GM15510 (cell line): ENCODE measurements around the gene BRME1.
A peak's percentile ranks its signal among the peaks of the same experiment; 100 is the strongest.

ENCODE experiments used
- POLR2A ChIP-seq: IDR thresholded peaks from 3 replicates; pipeline ENCODE4 v1.6.1; 2011; ENCODE audit warnings: borderline replicate concordance; ENCODE audit not compliant: insufficient read length; ENCODE audit errors: extremely low read depth

Gene BRME1

DNA sequence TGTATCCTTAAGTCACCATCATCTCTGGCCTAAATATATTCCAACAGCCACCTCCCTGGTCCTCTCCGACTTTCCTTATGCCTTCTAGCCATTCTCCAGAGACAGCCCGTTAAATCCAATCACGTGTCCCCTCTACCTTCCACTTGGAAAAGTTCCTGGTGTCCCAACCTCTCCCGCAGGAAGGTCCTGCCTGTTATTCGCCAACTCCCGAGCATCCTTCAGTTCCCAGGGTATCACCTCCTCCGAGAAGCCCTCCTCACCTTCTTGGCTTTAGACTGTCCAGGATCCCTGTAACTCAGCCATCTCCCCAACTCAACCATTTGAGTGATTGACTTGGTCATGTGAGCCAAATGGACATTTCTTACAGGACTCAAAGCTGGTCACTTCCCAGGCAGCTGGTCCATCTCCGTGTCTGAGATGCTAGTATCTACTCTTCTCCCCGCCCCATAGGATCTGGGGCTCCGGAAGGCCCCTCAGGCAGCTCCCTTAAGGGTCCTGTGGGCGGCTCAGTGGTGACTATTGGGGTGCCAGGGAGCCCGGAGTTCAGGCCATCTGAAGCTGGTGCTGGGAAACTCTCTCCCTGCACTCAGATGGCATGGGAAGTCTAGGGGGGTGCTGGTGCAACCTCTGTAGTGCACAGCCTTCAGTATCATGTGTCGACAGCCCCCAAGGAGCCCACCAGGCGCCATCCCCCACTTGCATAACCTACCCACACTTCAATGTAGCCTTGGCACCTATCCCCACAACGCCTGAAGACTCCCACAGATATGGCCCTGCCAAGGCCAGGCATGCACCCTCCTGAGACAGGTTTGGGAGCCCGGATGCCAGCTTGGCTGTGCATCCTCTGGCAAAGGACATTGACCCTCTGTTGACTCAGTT is 56.9 kb downstream of the BRME1 start:
- TF ChIP-seq POLR2A = no peak

DNA sequence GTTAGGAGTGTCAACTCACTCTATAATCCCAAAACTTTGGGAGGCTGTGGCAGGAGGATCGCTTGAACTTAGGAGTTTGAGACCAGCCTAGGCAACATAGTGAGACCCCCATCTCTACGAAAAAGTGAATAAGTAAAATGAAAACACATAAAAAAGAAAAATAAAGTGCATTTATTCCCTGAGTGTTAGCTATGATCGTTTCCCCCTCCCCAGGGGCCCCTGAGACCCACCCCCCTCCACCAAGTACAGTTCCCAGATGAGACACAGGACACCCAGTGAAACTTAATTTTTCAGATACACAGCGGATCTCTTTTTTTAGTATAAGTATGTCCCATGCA is 57.6 kb downstream of the BRME1 start:
- no peak for TF ChIP-seq POLR2A

DNA sequence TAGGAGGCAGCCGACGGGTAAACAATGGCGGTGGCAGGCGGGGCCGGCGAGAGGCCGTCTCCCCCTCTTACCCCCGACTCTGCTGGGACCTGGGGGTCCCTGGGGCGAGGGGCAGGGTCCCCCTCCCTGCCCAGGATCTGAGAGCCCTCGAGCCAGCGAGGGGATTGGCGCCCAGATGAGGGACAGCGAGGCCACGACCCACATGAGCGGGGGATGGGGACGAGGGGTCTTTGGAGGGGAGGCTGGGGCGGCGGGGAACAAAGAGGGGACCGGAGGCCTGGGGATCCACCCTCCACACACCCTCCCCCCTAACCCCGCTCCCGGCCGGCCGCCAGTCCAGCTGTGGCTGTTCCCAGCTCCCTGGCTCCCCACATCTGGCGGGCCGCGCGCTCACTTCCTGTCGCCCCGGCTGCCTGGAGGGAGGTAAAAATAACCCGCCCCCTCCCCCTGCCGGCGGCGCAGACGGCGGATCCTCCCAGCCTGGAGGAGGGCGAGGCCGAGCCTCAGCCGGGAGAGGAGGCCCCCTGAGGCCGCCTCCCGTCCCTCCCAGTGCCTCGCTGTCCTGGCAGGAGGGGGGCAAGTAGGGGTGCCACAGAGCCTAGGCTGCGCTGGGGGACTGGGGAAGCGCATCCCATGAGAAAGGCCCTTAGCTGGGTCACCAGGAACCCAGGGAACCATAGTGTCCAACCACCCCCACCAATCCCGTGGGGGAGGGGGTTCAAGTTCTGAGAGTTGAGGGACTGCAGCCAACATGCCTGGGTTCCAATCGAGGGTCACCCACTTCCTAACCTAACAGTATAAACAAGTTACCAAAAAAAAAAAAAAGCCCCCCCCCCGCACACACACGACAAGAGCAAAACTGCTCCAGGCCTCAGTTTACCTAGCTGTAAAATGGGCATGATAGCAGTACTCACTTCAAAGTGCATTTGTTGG is 58.2 kb downstream of the BRME1 start:
- peak; percentile 47 for TF ChIP-seq POLR2A

DNA sequence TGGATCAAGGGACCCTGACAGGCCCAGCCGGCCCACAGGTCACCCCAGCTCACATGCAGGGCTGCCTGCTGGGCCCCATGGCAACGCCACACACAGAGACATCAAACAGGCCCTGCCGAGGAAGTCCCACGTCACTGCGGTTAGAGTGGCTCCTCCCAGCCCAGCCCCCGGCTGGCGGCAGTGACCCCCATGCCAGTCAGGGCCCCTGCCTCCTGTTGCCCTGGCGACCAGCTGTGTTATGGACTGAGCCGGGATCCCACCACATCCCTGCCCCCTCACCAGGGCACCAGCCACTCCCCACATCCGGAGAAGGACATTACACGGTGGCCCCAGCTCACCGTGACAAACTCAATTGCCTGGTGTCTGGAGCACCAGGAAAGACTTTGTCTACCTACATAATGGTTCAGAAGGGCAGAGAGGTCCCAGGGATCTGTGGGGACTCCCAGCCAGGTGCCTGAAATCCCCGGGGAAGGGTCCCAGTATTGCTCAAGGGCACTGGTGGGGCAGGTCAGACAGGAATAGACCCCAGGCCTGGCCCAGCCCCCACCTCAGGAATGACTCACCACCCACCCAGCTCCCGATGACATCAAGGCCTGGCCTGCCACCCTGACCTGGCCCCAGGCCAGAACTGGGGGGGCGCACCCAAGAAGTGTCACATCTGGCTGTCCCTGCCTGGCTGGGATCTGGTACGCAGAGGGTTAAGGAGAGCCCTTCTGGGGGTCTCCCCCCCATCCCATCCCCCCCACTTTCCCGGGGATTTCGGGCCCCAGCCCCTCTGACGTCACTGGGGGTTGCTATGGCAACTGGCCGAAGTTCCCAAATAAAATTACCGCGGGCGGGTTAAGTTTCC is 59.1 kb downstream of the BRME1 start:
- TF ChIP-seq POLR2A = peak; percentile 52

DNA sequence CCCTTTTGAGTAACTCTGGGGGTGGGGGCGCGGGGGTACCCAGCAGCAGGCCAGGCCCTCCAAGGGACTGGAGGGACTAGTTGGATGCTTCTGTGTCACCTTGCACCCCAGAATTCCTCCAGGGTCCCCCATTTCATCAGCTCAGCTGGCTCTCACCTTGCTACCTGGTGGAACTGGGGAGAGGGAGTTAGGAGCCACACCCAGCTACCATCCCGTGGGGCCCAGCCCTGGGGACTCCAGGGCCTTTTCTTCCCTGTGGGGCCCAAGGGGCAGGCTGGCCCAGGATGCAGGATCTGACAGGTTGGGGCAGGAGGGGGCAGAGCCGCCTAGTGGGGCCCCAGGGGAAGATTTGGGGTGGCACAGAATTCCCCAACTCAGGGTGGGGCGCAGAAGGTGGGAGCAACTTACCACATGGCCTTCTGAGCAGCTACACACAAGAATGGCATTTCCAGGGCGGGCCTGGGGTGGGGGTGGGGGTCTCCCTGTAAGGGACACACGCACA is 61.7 kb downstream of the BRME1 start:
- no peak for TF ChIP-seq POLR2A

DNA sequence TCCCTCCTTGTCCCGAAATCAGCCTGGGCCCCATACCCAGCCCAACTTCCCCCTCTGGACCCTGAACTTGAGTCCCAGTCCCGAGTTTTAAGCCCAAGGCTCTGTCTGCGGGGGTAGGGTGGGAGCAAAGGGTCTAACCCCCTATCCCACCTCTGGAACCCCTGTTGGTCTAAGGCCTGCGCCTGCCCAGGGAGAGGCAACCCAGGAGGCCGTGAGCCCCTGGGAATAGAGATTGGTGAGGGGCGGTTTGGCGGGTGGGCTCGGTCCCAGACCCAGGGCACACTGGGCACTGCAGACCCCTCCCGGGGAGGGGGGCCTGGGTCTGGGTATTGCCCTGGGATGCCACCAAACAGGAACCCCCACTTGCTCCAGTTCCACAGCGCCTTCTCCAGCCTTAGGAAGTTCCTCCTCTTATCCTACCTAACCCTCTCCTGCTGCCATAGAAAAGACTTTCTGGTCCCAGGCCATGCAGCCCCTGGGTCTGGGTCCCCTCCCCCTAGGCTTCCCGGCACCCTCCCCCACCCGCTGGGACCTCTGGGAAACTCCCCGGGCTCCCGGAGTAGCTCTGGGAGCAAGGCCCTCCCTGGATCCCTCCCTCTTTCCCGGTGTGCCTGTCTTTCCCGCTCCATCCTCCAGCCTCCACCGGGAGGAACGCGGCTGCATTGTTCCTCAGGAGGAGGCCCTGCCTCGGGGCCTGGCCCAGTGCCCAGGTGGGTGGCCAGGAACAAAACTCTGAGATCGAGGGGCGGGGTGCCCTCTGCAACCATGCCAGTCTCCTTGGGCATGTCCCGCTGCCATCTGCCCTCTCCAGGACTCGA is 62.6 kb downstream of the BRME1 start:
- no peak for TF ChIP-seq POLR2A

DNA sequence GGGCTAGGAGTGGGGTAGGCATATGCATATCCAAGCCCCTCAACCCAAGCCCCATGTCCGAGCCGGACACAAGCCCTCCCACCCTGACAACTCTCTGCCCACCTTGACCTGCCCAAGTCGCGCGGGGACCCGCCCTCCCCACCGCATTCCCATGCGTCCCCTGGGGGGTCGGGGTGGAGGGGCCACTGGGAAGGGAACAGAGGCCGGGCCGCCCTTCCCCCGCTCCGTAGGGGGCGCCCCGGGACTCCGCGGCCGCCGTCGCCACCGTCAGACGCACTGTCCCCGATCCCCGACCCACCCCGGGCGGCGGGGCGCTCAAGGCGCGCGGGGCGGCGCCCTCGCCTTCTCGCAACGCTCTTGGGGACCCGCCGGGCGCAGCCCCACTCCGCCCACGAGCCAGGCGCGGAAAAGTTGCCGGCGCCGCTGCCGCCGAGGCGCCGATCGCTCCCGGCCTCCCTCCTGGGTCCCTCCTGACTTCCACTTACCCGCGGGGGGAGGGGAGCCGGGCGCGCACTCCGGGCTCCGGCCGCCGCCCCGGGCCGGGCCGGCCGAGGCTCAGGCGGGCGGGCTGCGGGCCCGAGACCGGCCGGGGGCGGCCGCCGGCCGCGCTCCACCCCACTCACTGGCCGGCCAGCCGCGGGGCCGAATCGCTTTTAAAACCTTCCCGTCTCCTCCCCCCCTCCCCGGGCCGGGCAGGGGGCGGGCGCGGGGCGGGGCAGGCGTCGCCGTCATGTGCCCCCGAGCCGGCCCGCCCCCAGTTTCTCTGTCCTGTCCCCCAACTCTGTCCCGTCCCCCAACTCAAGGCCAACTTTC is 63.4 kb downstream of the BRME1 start:
- TF ChIP-seq POLR2A = peak; percentile 97

DNA sequence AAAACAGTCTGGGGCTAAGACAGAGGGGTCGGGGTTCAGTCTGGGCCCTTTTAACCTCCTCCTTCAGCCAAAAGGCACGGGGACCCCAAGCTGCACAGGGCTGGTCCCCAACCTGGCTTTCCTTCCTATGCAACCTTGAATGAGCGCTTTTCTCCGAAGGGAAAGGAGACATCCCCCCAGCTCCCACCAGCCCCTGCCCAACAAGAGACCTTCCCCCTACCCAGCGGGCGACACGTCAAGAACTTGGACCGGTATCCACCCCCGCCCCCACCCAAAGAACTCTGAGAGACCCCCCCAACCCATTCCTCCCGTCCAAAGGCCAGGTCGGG is 64.0 kb downstream of the BRME1 start:
- no peak for TF ChIP-seq POLR2A

DNA sequence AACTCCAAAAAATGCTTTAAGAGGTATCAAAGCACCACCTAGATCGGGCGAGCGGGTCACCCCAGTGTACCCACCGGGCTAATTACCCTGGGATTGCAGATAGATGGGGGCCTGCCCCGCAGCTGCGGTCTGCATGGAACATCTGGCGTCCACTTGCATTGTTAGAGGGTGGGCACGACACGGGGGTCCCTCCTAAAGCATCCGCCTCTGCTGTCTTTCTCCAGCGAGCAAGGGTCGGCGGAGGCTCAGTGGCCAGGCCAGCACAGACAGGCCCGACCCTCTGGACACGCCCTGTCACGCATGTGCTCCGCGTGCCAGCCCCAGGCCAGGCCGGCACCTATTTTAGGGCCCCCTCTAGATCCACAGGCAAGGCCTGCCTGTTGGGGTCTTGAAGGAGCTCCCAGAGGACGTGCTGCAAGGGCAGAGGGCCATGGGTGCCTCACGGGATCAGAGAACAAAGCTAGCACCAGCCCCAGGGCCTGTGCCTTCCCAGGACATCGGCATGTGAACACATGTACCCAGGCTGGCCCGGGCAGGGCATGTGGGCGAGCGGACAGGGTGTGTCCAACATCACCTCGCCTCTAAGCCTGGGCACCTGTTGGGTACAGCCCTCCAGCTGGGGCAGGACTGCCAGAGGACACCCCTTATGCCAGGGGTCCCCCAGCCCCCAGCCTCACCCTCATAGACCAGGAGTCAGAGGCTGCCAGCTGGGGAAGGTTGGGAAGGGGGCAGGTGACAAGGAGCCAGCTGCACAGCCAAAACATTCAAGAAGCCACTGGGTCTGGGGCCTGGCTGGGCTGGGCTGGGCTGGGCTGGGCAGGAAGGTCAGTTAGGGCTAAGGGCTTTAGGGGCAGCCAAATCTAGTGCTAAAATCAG is 64.6 kb downstream of the BRME1 start:
- TF ChIP-seq POLR2A = no peak

DNA sequence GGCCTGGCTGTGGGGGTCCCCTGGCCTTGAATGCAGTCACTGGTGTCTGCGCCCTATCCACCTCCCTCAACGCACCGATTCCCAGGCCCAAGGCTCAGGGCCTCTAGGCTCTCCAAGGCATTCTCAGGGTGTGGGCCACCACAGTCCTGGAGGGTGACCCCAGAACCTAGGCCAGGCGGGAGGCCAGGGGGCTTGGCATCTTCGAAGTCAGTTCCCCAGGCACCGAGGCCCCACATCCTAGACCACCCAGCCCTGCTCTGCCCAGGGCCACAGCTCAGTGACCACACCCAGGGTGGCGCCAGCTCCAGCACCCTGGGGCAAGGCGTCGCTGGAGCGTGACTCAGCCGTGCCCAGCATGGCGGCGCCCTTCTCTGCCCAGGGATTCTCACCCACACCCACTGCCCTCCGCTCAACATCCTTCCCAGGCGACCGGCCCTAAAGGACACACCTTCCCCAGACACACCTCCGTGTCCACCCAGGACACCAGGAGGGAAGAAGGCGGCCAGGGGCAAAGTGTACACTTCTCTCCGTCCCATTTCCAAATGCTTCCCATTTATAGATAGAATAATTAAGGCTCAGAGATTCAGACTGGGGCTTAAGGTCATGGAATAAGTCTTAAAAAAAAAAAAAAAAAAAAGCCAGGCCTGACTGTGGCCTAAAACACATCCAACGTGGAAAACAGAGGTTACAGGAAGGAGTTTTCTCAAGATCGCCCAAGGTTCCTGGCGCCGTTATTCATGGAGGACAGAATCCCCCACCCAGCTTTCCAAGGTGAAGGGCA is 65.4 kb downstream of the BRME1 start:
- TF ChIP-seq POLR2A = no peak

DNA sequence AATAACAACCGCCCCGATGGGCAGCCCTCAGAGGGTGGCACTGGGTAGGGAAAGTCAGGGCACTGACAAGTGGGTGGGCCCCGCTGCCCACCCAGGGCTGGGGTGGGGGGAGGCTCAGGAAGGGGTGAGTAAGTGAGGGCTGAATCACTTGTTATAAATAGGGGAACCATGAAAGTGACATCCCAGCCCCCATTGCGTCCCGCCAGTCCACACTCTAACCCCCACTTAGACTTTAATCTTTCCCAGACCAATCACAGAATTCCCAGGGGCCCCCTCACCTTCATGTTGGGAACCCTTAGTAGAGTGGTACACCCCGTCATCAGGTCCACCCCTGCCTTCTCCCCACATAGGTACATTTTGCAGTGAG is 66.0 kb downstream of the BRME1 start:
- no peak for TF ChIP-seq POLR2A

DNA sequence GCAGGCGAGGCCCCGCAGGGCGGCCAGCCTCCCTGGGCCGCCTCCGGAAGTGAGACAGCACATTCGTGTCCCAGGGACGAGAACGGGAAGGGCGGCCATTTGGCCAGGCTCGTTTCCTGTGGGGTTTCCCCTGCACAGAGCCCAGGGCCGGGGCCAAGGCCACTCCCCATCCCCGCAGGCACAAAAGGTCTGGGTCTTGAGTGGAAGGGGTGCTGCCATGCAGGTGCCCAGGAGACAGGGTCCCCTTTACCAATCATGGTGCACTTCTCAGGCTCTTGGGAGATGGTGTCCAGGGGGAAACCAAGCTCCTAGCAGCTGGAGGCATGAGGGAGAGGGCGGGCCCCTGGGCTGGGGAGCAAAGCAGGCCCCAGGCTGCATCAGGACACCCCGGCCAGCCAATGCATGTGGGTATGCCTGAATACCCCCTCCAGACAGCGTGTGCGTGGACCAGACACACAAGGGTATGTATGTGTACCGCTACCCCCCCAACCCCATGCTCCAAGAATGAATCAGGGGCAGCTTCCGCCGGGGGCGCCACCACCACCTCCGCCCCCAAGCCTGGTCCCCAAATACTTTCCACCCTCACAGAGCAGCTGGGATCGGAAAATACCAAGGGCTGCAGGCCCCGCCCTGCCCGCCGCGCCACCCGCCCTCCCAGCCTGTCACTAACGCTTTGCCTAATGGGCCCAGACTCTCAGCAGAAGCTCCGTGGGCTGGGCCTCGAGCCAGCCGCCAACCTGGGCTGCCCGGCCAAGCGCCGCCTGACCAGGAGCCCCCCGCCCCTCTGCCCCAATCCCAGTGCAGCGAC is 66.6 kb downstream of the BRME1 start:
- TF ChIP-seq POLR2A = peak; percentile 53
